Measurements from ENCODE around the gene PDX1.

The PDX1 gene

DNA sequence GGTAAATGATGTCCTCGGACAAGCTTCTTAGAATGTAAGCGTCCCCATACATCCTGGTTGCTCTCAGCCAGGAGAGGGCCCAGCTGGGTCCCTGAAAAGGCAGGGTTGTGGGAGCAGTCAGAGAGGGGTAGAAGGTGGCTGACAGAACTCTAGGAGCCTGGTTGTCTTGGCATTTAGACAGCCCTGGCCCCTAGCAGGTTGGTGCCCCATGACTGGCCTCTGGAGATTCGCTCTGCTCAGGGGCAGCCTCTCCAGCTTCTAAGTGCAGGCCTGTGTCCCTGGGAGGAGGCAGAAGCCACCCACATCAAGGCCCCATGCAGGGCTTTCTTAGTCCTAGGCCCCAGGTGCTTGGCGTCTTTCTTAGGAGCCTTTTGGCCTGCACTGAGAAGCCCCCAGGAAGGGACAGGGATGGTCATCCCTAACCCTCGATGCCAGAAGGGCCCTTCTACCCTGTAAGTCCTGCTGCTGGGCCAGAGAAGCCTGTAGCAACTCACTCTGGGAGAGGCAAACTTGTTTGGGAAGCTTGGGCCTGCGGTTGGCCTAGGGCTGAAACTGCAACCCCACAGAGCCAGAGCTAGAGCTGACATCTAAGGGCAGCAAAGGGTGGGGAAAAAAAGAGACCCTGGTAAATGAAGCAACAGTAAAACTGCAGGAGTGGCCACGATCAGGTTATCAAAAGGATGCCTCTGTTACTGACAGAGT, 52.1 kb downstream of the PDX1 start:
- no peak for DNase-seq

GRCh38 chr13:27972478-27972820, 52.6 kb downstream of the PDX1 start:
- no peak for DNase-seq

- DNase-seq, result no peak
Observed at GRCh38 chr13:27973291-27973690, 53.5 kb downstream of the PDX1 start.

- DNase-seq, result no peak
Observed at GRCh38 chr13:27973961-27974662, 54.3 kb downstream of the PDX1 start.
